Activated CD4-positive, alpha-beta T cell treated with anti-CD3 and anti-CD28 coated beads, Interleukin-2, amount 50 U/mL, for 1 hour (primary cell): ENCODE results near the gene TUBA3D.
A peak's percentile ranks its signal among the peaks of the same experiment; 100 is the strongest.
"Not testable (repeated sequence)": the region's sequence is repeated elsewhere in the genome, so short reads cannot be mapped to it uniquely, and the experiment has no call there.

Source experiments
- DNase-seq: peaks from one replicate; pipeline ENCODE4 v3.0.0-alpha.2; 2020

TUBA3D gene

GRCh38 chr2:131484906-131485460 lies 9.1 kb downstream of the TUBA3D start:
- DNase-seq = not testable (repeated sequence)

- DNase-seq = not testable (repeated sequence)
Observed at GRCh38 chr2:131486201-131486902, 10.4 kb downstream of the TUBA3D start.

GRCh38 chr2:131488306-131489205 lies 12.6 kb downstream of the TUBA3D start:
- no peak for DNase-seq

GRCh38 chr2:131490616-131491468 lies 14.9 kb downstream of the TUBA3D start:
- peak; percentile 22 for DNase-seq

- peak; percentile 5 for DNase-seq
Observed at GRCh38 chr2:131491469-131491836, 15.5 kb downstream of the TUBA3D start.

GRCh38 chr2:131492015-131492417 lies 16.1 kb downstream of the TUBA3D start, which contains the start of gene MZT2A:
MZT2A (minus strand) TSS chr2:131492397; CDS start chr2:131492376, 21 bp downstream.
- not testable (repeated sequence) for DNase-seq

GRCh38 chr2:131492418-131493198 lies 16.7 kb downstream of the TUBA3D start:
- DNase-seq = peak; percentile 95

- DNase-seq = no peak
Observed at GRCh38 chr2:131493199-131493968, 17.5 kb downstream of the TUBA3D start.

GRCh38 chr2:131495506-131495905 lies 19.6 kb downstream of the TUBA3D start:
- DNase-seq = not testable (repeated sequence)

GRCh38 chr2:131498321-131498973 lies 22.5 kb downstream of the TUBA3D start:
- DNase-seq = not testable (repeated sequence)

GRCh38 chr2:131503587-131503986 lies 27.7 kb downstream of the TUBA3D start:
- DNase-seq = not testable (repeated sequence)

- DNase-seq = not testable (repeated sequence)
Observed at GRCh38 chr2:131504082-131504750, 28.3 kb downstream of the TUBA3D start.

- DNase-seq = no peak
Observed at GRCh38 chr2:131509615-131510014, 33.7 kb downstream of the TUBA3D start.

- not testable (repeated sequence) for DNase-seq
Observed at GRCh38 chr2:131511291-131511968, 35.5 kb downstream of the TUBA3D start.

GRCh38 chr2:131511969-131512870 lies 36.3 kb downstream of the TUBA3D start:
- not testable (repeated sequence) for DNase-seq

GRCh38 chr2:131514408-131515166 lies 38.7 kb downstream of the TUBA3D start:
- not testable (repeated sequence) for DNase-seq

- not testable (repeated sequence) for DNase-seq
Observed at GRCh38 chr2:131515235-131515634, 39.3 kb downstream of the TUBA3D start.
